Stimulated activated CD8-positive, alpha-beta memory T cell treated with anti-CD3 and anti-CD28 coated beads, Interleukin-4, amount 100 ng/mL, for 1 hour (primary cell): ENCODE data around the gene DNAJB12.
"Not testable (repeated sequence)": the region's sequence is repeated elsewhere in the genome, so short reads cannot be mapped to it uniquely, and the experiment has no call there.

ENCODE experiments used
- DNase-seq, 2 donors: peaks; one replicate each; pipeline ENCODE4 v3.0.0-alpha.2; 2020; ENCODE audit warnings: low read depth in 2 of 2, low spot score in 1 of 2

Gene DNAJB12

DNA sequence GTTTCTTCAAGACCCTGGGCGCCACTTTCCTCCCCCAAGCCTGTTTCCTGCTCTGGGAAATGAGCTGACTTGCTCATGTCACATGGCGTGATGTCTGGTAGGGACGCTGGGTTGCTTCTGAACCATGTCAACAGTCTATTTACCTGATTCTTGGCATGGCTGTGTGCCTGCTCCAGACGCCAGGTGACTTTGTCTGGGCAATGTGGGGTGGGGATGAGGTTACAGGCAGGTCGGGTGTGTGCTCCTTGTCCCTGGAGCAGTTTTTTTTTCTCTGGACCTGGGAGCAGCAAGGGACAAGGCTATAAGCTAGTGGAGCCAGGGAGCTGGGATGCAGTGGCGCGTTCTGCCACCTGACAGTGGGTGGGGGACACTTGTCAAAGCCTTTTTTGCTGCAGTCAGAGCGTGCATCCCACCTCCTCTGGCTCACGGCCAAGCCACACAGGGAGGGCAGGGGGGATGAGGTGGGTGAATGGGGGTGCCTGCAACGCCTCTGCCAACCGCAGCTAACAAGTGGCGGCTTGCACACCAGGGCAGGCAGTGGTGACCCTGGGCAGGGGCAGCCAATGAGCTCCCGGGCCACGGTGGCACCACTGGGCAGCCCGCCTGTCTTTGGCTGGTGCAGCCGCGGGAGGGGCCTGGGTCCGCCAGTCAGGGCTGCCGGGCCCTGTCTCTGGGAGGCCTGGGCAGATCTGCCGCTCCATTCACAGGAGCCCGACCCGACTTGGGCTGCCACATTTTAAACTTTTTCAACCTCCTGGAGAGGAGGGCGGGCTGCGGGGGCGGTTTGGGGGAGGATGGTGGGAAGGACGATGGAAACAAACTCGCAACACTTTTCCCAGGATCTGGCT lies 22.9 kb downstream of the DNAJB12 start:
- DNase-seq, result peak; percentile 65 to 76

DNA sequence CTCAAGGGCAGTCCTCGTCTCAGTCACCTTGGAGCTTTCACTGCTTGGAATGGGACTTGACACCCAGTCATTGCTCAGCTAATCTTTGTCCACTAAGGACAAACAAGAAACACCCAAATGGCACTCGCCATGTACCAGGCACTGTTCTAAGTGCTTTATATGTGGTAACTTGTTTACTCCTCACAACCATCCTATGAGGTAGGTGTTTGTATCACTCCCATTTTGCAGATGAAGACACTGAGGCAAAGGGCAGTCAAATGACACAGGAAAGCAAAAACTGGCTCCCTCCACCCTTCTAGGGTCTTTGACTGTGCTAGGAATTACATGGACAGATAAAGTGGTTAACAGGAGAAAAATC lies 24.7 kb downstream of the DNAJB12 start:
- DNase-seq, result no peak

DNA sequence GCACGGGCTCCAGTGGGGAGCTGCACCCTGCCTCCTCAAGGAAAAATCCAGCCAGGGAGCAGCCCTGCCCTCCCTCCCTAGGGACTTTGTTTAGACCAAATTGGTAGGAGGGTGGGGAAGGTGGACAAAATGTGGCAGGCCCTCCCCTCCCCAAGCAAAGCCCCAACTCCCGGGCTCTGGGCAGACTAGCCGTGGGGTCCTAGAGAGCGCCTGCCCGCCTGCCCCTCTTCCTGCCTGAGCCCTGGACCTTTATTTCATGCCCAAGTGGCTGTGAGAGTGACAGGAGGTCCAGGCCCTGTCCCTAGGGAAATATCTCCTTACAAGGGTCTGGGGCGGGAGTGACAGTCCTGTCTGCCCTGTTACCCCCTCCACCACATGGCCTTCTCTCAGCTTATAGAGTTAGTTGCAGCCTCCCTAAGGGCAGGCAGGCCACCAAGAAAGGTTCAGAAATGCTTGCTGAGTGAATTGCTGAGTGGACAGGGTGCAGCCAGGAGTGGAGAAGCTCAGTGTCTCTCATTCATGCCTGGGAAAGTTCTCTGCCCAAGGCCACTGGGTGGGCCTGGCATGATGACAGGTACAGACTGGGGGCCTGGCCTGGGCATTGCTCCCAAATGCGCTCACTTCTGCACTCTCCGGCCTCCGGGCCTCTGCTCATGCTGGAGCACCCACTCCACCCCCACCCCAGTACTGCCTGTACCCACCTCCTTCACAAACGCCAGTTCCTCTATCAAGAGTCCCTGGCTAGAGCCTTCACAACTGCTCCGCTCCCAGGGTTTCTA lies 25.2 kb downstream of the DNAJB12 start:
- DNase-seq, result no peak

DNA sequence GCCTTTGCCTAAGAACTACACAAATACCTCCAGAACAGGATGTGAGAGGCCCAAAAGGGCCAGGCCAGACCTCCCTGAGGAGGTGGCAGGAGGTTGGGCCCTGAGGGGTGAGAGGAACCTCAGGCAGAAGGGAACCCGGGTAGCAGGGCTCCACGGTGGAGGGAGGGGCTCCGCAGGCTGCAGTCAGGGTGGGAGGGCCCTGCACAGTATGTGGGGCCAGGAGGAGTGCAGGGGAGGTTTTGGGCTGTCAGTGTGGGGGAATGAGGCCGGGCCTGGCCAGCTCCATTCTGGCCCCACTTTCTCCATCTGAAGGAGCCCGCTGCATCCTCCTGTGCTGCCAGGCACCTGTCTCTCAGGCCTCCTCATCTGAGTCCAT lies 25.9 kb downstream of the DNAJB12 start:
- no peak for DNase-seq

DNA sequence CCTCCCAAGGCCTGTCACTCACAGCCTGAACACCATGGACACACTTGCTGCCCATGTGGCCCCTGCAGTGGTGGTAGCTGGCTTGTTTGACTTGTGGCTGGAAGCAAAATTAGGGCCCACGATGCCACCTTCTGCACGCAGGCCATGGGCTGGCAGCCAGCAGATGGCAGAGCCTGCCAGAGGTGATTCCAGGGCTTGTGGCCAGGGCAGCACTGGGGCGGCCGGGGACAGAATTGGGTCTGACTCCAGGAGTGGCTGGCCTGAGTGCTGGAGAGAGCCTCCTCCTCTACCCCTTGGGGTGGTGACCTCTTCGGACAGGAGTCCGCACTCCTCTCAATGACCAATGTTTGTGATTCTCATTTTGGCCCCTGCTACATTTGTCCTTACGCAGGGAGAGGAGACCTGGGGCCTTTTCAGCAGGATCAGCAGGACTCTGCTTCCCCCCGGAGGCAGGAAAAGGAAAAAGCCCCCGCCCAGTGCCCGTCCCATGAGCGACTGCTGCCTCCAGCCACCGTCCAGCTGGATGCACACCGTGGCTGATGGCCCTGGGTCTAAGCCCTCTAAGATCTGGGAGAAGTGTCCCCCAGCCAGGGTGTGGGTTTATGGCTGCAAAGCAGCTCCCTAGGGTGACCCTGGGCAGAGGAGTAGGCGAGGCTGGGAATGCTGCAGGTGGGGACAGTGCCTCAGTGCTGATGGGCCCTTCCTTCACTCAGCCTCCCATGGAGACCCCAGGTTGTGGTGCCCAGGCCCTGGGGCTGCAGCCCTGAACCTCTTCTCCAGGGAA lies 26.5 kb downstream of the DNAJB12 start:
- no peak for DNase-seq

DNA sequence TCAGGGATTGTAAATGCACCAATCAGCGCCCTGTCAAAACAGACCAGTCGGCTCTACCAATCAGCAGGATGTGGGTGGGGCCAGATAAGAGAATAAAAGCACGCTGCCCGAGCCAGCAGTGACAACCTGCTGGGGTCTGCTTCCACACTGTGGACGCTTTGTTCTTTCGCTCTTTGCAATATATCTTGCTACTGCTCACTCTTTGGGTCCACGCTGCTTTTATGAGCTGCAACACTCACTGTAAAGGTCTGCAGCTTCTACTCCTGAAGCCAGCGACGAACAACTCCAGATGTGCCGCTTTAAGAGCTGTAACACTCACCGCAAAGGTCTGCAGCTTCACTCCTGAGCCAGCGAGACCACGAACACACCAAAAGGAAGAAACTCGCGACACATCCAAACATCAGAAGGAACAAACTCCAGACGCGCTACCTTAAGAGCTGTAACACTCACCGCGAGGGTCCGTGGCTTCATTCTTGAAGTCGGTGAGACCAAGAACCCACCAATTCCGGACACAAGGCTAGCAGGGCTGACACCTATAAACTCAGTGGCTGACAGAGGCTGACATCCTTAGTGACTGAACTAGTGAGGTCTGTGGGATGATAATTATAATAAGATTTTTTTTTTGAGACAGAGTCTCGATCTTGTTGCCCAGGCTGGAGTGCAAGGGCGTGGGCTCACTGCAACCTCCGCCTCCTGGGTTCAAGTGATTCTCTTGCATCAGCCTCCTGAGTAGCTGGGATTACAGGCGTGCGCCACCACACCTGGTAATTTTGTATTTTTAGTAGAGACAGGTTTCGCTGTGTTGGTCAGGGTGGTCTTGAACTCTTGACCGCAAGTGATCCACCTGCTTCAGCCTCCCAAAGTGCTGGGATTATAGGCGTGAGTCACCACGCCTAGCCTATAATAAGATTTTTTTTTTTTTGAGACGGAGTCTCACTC lies 27.8 kb downstream of the DNAJB12 start:
- DNase-seq, result not testable (repeated sequence)

DNA sequence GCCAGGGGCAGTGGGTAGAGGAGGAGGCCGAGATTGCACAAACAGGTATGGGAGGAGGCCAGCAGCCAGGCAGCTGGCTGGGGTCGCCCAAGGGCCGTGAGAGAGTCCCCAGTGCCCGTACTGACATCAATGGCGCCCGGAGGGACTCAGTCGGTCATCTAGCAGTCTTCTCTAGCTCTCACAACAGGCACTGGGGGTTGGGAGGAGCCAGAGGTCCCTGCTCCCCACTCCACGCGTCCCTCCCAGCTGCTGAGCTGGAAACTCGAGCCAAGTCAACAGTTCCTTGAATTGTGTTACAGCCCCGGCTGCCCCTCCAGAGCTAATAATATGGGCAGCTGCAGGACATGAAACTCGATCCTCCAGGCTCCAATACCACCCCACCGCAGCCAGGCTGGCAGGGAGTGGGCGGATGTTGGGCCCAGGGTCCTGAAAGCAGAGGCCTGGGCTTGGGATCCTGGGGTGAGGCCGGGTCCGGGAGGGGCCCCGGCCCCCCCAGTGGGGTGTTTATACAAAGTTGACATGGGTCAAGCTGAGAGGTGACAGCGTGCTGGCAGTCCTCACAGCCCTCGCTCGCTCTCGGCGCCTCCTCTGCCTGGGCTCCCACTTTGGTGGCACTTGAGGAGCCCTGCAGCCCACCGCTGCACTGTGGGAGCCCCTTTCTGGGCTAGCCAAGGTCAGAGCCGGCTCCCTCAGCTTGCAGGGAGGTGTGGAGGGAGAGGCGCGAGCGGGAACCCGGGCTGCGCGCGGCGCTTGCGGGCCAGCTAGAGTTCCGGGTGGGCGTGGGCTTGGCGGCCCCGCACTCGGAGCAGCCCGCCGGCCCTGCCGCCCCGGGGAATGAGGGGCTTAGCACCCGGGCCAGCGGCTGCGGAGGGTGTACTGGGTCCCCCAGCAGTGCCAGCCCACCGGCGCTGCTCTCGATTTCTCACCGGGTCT lies 29.2 kb downstream of the DNAJB12 start:
- not testable (repeated sequence) for DNase-seq

DNA sequence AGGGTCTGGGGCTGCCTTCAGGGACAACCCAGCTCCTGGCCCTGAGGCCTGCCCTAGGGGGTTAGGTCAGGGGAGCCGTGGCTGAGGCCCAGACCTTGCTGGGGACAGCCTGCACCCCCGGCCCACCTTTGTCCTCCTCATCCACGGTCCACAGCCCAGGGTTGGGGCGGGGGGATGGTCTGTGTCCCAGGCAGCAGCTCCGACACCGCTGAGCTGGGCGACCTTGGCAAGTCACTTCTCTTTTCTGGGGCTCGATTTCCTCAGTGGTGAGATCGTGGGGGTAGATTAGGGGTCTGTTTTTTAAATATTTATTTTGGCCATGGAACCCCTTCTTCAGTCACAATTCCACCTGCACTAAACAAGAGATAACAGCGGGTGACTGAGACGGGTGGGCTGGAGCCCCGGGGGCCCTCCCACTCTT lies 30.9 kb downstream of the DNAJB12 start:
- DNase-seq, result no peak

DNA sequence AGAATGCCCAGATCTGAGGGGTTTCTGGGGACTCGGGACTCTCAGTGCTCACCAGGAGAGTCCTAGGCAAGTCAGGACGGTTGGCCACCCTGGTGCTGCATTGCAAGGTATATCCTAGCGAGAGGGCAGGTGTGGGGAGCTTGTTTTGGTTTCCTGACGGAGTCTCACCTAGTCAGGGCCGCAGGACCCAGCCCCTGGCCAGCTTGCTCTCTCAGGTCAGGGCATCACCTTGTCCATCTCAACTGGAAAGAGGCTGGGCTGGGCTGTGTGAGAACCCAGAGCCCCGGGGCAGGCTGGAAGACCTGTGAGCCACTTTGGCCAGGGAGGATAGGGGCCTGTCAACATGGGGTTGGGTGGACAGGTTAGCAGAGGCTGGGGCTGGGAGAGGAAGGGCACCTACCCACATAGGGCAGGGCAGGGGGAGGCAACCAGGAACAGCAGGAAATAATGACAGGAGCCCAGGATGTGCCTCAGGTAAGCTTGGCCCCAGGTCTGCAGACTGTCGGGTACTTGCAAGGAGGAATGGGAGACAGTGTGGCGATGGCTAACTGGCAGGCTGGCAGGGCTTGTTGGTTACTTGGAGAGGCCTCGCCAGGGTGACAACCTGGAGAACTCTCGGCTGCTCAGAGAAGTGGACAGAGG lies 31.5 kb downstream of the DNAJB12 start:
- DNase-seq, result no peak

DNA sequence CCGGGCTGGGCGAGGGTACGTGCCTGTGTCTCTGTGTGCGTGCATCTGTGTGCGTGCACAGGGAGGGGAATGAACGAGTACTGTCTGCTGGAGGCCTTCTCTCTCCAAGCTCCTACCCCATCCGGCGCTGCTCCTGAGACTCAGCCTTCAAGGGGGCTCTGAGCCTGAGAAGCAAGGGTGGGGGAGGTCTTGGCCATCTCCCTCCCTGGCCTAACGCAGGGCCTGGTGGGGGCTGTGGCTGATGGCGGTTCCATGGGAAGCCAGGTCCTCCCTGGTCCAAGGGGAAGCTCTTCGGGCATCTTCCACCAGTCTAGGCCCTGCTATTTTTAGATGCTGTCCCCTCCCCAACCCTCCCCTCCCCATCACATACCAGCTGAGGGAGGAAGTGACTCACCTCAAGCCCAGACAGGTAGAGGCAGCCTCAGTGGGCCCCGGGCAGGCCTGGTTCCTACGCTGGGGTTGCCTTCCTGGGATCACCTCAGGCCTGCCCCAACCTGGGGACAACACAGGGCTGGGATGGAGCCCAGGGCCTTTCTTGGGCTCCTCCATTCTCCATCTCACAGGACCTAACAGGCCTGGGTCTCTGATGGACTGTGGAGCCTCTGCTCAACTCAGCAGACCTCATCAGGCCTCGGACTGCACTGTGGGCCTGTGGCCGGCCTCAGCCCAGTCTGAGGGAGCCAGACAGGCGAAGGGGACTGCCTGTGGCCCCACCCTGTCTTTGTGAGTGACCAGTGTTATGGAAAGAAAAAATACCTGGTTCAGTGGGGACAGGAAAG lies 32.2 kb downstream of the DNAJB12 start:
- DNase-seq, result no peak

DNA sequence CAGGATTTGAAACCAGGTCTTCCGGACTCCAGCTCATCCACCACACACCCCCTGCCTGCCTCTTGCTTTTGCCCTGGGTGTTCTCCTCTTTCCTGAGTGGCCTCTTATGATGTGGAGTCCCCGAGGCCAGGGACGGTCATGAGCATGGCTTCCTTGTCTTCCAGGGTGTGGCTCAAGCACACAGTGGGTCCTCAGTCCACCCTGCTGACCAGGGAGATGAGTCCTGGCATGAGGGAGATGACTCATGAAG lies 32.8 kb downstream of the DNAJB12 start:
- DNase-seq, result no peak

DNA sequence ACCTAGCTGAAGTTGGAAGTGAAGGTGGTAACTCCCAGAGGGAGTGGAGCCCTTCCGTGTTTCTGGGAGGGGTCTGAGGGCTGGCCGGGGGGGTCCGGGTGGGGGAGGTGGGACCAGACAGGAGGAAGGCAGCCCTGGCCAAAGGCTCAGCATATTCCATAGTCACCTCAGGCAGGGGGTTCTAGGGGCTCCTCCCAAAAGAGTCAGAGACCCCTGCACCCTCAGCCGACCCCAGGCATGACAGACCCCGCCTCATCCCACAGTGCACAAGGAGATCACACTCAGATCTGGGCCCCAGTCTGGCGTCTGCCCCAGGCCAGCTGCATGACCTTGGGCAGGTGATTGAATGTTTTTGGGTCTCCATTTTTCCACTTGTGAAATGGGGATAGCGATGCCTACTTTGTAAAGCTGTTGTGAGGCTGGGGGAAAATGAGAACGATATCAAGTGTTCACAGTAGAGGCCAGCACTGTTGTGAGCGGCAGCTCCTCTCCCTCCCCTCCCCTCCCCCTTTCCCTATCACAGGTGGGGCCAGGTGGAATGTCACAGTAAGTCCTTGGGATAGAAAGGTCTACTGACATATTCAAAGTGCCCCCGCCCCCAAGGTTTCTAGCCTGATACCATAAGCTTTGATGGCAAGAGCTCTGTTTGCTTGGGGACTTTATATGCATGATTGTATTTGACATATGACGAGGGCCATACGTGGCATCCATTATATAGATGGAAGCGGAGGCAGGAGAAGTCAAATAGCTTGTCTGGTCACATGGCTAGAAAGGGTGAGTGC lies 33.3 kb downstream of the DNAJB12 start:
- DNase-seq, result no peak

DNA sequence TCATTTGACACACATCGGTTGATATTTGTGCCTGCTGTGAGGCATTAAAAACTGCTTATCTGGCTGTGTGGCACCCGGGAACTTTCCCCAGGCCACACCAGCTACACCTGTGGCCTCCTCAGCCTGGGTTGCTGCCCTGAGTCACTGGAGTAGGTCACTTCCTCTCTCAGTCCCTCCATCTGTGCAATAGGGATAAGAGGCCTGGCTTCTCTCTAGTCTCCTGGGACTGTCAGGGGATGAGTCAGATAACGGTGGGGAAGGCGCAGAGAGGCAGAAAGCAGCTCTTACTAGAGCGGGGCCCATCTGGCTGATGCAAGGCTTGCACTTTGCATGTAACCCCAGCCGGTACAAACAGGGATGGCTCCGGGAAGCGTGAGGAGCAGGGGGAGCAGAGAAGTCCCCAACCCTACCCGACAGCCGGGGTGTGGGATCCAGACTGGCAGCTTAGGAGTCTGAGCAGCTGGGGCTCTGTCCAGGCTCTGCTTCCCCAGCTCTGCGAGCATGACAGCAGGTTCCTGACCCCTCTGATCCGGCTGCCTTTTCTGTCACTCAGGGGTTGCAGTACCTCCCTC lies 34.0 kb downstream of the DNAJB12 start:
- DNase-seq, result no peak

DNA sequence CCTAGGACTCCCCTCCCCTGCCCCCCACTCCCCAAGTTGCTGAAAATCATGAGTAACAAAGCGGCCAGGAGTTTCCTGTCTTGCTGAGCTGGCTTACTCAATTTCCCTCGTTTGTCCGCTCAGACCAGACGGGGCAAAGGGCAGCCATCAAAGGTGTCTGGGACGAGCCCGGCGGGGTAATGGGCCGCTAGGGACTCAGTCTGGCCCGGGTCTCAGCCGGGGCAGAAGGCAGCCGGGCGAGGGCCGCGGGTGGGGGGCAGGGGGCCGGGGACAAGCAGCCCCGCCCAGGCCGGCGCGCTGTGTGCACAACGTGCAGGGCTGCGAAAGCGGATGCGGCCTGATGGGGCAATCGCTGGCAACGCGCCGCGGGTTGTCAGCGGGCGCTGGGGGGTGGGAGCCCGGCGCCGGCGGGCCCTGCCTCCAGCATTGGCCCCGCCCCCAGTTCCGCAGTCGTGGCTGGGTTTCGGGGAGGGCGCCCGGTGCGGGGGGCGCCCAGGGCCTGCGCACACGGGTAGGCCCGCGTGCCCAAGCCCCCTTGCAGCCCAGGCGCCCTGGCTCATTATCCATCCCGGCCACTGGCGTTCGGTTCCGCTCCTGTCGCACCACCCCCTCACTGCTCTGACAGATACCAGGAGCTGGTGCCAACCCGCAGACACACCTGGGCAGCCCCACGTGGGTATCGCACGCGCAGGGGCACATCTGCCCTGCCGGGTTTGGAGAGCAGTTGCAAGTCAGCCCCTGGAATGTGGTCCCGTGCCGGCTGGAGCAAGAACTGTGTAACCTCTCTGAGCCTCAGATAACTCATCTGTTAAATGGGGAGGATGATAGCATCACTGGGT lies 35.1 kb downstream of the DNAJB12 start:
- peak; percentile 70 to 74 for DNase-seq

DNA sequence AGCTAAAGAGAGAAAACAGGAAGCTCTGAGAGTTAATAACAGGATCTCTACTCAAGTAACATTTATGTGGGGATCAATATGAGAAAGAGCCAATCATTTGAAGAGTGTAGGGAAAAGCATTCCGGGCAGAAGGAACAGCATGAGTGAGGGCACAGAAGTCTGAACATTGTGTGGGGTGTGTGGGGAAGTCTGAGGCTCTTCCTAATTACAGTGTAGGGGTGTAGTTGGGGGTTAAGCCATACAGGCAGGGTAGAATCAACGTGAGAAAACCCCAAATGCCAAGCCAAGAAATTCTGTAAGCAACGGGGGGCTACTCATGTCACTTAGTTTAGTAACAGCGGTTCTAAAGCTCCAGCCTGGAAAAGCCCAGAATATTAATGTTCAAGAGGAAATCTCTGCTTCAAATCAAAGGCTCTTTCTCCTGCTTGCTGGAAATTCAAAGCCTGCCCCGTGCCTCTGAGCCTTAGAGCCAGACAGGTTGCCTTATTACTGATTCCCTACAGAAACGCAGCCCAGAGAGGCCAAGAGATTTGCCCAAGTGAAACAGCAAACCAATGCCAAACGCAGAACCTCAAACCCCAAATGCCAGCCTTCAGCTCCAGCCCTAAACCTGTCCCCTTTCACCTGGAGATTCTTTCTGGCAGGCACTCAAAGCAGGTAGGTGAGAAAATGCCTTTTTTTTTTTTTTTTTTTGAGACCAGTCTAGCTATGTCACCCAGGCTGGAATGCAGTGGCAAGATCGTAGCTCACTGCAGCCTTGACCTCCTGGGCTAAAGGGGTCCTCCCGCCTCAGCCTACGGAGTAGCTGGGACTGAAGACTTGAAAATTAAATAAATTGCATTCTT lies 36.1 kb downstream of the DNAJB12 start:
- no peak for DNase-seq
